ENCODE data around the gene UBAC2.

DNA sequence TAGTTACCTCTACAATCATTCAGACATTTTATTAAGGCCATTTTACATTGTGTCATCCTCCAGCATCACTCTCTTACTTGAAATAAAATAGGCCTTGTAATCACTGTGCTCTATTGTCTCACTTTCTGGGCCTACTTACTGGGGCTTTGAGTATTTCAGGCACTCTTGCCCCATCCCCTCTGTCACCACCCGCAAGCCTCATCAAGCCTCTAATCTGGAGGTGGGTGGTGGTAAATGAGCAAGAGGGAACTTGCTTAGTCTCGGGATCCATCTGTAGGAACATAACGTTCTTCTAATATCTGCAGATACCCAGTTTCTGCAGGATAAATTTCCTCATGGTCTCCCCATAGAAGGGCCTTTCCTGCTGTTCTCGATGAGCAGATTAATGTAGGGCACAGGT is 77.0 kb downstream of the UBAC2 start:
- TF ChIP-seq POLR2A (IDR thresholded peaks at IDR 0.05) = no peak
- no peak for TF ChIP-seq CTCF (IDR thresholded peaks at IDR 0.05 in 4 of 5, conservative IDR thresholded peaks at IDR 0.05 in 1 of 5)
